GDM1 (cell line): ENCODE measurements around the gene C1orf53.

Experiments used
- DNase-seq: peaks from one replicate; lab custom pipeline; 2025; lab: John Stamatoyannopoulos, UW

Gene C1orf53

DNA sequence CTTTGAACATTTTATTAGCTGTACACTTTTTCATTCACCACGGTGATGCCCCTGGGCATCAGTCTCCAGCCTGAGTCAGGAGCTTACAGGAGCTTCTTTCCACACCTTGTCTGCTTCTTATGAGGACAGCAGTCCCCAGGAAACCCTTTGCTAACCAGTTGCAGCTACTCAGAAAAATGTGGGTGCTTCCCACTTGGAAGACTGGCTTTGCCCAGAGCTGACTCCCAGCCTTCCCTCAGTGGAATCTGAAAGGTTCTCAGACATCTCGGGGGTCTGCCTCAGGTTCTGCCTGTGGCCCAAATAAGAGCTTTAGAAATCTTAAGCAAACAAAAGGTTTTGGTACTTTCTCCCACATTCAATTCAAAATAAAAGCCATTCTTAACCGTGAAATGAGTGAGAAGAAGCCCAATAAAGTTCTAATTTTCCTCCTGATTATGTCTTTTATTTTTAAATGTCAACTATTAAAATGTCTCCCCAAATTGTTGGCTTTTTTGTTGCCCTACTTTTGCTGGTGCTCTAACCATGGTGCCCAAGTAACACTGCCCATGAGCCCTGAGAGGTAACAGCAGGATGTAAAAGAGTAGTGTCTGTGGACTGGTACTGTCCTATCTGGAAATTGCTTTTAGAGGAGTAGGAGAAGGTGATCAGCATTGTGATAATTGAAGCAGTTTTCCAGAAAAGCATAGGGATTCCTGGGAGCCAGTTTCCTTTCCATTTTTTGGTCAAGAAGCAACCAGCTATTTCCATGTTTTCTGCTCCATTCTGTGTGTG lies 5.6 kb downstream of the C1orf53 start:
- no peak for DNase-seq

DNA sequence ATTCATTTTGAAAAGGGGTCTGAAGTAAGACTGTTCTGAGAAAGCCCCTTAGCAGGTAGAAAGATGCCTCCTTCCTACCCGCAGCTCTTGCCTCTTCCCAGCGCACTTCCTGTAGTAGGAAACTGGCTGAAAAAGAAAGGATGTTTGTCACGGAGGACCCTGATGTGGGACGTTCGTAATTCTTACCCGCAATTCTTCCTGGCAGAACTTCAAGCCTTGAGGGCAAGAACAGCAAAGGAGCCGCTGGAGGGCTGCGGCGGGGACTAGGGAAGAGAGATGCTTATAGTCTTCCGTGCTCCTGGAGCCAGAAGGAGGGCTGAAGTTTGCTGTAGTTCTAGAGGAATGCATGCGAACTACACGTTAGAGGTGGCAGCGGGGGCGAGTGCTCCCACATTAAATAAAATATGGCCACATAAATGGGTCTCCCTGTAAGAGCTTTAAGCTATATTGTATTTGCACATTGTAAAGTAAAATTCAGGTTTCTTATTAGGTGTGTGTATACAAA lies 6.3 kb downstream of the C1orf53 start:
- DNase-seq = peak; percentile 20

DNA sequence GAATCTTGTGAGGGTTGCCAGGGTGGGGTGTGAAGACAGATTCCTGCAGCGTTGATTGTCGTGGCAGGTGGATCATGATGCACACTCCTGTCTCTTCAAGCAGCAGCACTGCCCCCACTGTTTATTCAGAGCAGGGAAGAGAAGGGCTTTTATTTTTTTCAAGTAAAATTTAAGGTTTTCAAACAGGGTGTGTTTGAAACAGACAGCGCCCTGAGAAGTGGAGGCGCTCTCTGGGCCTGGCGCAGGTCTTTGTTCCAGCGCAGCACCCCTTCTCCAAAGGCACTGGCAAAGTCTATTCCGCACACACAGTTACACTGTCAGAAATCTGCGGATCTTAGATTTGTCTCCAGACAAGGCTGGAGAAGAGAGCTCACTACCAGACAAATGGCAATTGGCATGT lies 7.0 kb downstream of the C1orf53 start:
- no peak for DNase-seq

DNA sequence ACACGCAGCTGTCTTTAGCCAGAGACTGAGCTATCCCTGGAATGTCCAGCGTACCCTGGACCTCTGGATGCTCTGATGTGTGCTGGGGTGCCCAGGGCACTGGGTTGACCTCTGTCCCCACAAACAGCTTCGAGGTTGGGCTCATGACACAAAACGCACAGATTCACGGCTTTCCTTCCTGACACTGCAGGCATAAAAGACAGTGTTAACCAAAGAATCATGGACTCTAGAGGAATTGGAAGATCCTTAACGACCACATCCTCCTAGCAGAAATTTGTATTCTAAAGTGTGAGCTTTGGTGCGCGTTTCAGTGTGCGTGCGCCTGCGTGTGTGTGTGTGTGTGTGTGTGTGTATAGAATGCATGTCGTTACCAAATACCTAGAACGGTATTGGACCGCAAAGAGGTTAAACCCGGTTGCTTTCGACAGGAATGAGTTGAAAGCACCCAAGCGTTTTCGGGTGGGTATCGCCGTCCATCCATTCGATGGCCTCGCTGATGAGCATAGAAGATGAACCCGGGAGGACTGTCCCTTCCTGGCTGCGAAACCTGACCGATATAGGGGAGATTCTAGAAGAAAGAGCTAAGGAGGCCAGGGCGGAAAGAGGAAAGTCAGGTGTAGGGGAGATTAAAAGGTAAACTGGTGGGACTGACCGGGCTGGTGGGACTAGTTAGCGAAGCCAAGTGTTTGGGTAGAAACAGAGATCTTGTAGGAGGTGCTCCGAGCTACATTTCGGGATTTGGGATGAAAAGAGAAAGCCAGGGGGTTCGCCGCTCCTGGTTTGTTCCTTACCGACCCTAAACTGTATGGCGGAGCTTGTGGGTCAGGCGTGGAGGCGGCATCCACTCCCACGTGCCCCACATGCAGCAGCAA lies 7.9 kb downstream of the C1orf53 start:
- DNase-seq = no peak

DNA sequence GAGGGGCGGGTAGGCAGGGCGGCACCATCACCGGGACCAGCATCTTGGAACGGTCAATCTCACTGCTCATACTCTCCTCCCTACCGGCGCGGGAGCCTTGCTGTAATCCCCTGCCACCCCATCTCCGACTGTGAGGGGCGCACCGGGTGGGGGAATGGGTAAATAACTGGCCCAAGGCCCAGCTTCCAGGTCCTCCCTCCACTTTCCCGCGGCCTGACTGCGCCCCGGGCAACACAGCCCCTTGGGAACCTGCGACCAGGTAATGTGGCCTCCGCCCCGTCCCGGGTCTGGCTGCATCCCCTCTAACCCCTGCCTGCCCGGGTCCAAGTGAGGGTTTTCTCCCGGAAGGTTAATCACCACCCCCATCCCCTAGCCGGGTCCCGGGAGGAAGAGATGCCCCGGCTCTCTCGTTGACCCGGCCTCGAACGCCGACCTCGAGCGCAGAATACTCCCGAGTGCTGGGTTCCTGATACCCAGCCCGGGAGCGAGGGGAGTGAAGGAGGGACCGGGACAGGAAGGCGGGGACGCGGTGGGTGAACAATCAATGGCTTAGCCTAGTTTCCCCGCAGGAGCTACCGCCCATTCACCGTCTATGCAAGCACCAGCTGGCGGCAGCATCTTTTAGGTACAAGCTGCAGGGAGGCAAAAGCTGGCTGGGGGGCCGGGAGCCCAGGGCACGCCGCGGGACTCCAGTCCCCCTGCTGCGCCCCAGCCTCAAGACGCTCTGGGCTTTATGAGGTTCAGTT lies 8.9 kb downstream of the C1orf53 start:
- no peak for DNase-seq

DNA sequence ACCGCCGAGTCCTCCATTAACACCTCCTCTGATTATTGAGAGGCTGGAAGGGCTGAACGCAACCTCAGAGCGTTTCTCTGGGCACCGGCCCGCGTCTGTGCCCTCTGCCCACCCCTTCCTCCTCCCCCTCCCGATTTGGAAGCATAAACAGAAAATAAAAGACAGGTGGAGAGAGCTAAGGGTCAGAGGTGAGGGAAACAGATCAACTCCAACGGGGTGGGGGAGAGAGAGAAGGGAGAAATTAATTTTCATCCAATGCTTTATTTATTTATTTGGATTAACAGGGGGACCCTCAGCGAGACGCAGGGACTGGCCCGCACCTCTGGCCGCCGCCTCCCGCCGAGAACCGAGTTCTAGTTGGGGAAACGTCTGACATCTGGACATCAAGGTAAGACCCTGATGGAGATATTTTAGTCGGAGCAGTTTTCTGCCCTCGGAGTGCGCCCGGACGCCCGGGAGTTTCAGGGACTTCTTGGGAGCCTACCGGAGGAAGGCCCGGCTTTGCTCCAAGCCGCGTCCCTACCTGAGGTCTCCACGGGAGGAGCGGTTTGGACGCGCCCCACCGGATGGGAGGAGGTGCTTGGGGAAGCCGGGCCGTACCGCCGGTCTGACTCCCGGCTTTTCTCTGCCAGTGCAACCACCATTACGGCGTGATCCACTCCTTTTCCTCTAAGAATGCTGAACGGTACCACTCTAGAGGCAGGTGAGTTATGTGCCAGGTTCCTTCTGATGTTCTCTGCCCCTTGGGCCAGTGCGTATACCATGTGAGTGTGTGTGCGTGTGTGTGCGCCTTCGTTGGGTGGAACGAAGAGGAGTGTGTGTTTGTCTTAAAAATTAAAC lies 9.6 kb downstream of the C1orf53 start:
- DNase-seq = no peak

DNA sequence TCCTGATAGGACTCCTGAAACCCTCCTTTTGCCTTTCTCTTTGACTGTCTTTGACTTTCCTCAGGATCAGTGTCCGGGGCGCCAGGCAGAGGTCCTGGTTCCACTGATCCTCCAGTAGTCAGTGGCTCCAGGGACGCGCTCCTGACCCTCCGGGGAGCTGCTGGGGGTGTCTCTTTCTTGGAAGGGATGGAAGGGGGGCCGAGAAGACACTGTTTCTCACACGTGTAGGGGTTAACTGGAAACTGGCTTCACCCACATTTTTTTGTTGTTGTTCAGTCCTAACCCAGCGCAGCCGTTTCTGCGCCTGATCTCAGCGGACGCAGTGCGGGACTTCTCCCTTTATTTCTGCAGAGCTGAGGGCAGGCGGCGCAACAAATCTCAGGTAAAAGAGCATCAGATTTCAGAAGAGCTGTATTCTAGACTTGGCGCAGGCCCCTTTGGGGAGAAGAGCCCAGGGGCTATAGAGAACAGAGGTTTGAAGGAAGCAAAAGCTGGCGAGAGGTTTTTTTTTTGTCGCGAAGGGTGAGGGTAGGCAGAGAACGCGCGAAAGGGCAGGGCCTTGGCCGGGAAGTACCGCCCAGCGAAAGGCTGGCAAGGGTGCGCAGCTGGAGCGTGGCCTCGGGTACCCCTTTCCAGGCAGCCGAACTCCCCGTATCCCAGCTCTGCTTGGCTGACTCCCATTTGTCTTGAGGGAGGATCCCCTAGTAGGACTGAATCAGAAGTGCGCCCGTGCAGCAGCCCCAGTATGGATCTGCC lies 10.5 kb downstream of the C1orf53 start:
- DNase-seq = no peak

DNA sequence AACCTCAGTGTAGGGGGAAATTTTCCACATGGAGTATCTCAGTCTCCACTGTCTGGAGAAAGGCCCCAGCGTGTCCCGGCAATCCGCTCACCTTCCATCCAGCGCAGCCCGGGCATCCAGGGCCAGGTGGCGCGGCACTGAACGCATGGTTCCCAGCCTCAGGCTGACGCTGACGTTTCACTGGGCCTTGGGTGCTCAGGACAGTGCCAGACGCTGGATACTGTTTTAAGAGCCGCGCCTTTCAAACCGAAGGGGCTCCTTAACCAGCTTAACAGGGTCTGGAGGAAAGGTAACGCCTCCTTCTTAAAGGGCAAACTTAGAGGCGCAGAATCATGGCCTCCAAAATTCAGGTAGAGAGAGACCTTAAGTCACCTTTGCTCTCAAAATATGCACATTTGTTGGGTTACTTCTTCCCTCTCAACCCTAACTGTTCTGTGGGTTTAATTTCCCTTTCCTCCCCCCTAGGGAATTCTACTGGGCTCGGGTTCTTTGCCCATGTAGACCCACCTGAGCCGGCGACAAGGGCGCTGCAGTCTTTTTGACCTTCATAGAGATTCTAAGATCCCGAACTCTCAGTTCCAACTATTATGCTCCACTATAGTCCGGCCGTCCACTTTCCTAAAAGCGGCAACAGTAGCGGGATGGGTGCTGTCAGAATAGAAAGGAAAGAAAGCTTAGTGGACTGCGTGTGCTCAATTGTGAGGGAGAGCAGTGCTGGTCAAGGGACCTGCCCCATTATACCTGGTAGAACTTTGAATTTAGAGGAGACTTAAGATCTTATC lies 11.3 kb downstream of the C1orf53 start:
- no peak for DNase-seq

DNA sequence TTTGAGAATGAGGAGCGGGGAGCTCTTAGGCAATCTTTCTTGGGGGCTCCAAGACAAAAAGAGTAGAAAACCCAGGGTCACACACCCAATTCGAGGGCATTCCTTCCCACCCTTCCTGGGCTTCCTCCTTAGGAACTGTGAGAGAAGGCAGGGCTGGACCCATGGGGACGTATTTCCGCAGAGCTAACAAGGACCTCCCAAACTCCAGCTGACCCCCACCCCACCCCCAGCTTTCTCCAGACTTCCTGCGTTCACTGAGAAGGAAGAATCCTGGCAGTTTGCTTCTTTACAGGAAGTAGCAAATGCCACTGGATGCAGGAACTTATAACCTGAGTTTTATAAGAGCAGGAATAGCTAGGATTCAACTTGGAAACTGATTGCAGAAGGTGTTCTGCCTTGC lies 12.1 kb downstream of the C1orf53 start:
- DNase-seq = no peak

DNA sequence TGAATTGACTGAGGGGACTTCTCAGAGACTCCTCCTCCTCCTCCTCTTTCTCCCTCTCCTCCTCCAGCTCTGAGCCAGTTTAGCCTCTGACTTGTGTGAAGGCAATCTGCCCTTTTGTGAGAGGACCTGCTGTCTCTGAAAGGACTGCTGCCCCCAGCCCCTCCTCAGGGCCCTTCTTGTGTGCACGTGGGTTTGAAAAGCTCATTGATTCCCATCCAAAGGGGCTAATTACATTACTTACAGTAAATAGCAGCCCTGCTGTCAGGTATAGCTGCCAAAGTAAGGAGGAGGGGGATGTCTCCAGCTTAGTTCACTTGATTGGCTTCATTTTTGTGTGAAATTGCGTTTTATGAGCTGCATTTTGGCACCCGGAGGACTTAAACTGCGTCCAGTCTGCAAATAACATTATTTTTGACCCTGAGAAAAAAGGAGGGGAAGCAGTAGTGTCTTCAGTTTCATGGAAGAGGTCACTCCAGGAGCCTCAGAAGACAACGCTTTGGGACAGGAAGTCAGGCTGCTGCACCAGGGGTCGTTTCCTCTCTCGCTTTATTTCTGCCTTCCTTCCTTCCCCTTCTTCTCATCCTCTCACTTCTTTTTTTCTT lies 12.9 kb downstream of the C1orf53 start:
- DNase-seq = no peak

DNA sequence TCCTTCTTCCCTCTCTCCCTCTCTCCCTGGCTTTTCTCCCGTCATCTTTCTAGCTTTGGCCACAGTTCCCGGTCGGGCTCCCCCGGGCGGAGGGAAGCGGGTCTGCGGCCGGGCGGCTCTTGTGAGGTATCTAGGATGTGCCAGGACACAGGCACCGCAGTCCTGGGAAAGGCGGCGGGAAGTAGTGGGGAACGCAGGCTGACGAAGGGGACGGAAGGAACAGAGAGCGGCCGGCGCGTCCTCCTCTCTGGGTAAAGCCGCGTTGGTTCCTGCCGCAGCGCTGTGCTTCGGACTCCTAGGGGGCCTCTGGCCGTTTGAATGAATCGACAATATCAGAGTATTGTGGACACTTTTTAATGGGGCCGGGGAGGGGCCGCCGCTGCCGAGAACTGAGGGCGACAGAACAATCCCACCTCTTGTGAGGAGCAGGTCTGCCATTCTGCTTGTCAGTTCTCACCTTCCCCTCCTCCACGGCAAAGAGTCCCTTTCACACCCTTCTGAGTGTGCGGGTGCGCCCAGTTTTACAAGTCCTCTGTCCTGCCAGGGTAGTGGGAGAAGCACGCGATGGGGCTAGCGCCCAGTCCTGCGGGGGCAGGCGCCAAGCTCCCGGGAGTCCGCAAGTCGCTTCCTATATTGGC lies 13.6 kb downstream of the C1orf53 start:
- no peak for DNase-seq

DNA sequence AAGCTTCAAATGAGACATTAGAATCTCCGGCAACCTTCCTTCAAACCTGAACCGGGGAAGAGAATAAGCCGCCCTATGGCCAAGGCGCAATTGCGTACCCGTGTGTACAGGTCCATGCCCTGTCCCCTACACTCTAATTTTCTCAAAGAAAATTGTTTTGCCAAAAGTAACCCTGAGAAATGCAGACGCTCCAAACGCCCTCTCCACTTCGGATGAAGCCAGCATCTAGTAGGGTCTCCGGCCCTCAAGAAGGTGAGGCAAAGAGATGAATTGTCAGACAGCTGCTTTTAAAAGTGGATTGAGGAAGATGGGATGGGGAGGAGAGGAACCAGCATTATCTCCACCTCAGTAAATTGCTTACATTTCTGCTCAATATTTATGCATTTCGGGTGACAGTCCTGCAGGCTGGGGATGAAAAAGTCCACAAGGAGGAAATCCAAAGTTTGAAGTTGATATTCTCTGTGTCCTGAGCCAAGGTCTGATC lies 14.1 kb downstream of the C1orf53 start:
- no peak for DNase-seq

DNA sequence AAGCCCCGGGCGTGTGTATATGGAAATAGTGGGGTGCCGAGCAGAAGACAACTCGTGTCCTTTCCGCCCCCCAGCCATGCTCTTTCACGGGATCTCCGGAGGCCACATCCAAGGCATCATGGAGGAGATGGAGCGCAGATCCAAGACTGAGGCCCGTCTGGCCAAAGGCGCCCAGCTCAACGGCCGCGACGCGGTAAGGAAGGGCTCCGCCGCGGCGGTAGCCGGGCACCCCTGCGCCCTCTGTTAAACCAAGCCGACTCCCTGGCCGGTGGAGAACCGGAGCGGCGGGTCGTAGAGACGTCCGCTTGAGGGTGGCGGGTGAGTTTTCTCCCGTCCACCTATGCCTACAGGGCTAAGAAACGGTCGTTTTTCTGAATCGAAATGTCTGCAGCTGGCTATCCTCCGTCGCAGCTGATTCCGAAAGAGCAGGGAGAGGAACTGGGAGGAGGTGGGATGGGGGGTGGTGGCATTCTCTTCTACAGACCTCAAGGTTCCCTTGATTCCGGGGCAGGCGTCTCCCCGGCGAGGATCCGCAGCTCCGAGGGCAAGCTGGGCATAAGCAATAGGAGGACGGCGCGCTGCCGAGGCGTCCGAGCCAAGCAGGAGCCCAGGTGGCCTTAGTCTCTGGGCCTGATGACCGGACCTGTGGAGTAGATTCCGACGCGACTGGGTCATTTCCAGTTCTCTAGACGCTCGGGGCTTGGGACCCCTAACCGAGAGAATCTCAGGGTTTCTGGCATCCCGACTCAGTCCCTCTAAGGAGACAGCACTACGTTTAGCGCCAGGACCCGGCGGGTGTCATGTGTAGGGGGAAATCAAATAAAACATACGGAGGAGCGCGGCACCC lies 15.6 kb downstream of the C1orf53 start:
- DNase-seq = no peak

DNA sequence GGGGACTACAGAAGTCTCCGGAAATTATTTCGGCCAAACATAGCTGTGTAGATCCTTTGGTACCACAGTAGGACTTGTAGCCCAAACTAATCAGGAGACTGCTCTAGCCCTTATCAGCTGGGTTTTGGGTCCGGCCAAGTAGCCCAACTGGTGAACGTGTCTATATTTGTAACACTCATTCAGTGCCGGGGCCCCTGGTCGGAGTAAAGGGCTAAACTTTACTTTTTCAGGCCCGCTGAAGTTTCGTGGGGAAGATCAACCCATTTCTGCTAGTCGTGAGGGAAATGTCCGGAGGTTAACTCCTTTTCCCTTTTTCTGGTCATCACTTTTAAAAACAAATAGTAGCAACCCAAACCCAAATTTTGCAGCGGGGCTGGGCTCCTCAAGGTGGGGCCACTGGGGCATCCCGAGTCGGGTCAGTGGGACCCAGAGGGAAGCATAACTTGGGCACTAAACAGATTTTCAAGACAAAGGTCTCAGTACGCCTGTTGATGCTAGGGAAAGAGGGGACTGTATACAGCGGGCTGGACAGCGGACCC lies 16.4 kb downstream of the C1orf53 start:
- no peak for DNase-seq

DNA sequence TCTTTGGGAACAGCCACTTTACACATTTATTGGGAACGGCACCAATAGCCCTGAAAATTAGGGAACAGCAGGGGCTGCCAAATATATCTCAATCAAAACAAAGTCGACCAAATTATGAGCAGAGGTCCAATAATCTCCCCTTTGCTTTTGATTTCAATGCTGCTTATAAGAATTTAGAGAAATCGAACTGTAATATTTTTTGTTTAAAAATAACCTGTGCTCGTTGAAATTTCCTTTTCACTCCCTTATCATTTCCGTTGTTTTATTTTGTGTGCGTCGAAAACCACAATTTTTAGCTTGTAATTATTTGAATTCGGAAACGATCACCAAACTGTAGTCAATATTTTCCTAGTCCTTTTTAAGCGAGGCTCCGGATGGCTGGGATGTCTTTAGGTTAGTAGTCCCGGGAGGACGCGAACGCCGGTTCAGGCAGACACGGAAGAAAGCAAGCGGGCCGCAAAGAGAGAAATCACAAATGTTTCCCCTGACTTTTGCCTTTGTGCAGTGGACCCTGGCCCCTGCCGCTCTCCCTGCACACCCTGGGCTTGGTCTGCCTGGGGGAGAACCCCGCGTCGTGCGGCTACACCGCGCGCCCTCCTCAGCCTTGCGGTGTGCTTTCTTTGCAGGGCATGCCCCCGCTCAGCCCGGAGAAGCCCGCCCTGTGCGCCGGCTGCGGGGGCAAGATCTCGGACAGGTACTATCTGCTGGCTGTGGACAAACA lies 17.1 kb downstream of the C1orf53 start:
- no peak for DNase-seq

DNA sequence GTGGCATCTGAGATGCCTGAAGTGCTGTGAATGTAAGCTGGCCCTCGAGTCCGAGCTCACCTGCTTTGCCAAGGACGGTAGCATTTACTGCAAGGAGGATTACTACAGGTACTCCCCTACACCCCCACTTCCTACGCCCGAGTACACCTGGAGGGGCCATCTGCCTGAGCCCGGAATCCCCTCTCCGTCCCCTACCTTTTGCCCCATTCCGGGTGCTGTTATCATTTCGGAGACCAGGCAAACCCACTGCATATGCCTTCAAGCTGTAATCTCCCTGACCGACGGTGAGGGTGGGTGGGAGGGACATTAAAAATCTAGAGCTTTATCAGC lies 17.6 kb downstream of the C1orf53 start:
- no peak for DNase-seq
